ENCODE measurements around the gene FSCN2. TPM values are rescaled to one million over a fixed set of nuclear protein-coding genes. Genes with fewer than 3 reads are reported as not detected.

Gene FSCN2
- total RNA-seq, 1 experiment from 2014 or later = 0.31 TPM

- TF ChIP-seq E2F1 (CRISPR knock-in tag; IDR thresholded peaks at IDR 0.05) = no peak
Measured at GRCh38 chr17:81553616-81554181, 25.5 kb downstream of the FSCN2 start (continued).

- TF ChIP-seq CREM (CRISPR knock-in tag; IDR thresholded peaks at IDR 0.05) (no peak), RORB (CRISPR knock-in tag; IDR thresholded peaks at IDR 0.05) (no peak), ZNF281 (CRISPR knock-in tag; IDR thresholded peaks at IDR 0.05) (no peak), ZNF121 (CRISPR knock-in tag; IDR thresholded peaks at IDR 0.05) (no peak), PREB (CRISPR knock-in tag; IDR thresholded peaks at IDR 0.05; ENCODE audit: borderline replicate concordance) (no peak), EMX1 (CRISPR knock-in tag; IDR thresholded peaks at IDR 0.05) (no peak)
- ChIA-PET POLR2A (interaction anchor here (1.1 kb wide), 1 partner anchor 9 kb away, joined by 3 read pairs; no protein-coding TSS in a partner anchor), CTCF (no interaction called here)
- H3K36me3 Mint-ChIP-seq = peaks cover 12% of the 10 kb centered on the region
- H3K4me3 Mint-ChIP-seq = no peak overlapping the region
- no peaks in the 10 kb centered on the region for H3K9me3 Mint-ChIP-seq
- peaks cover 17% of the 10 kb centered on the region for H3K4me1 Mint-ChIP-seq
- no peaks in the 10 kb centered on the region for H3K27me3 Mint-ChIP-seq (ENCODE audit: low read depth)
- ATAC-seq (no peak), DNase-seq (ENCODE audit: low spot score) (no peak)
- peak overlapping the region; percentile 45; the same call in 1 of the 2 replicates for H3K27ac Mint-ChIP-seq
Measured at GRCh38 chr17:81556175-81556691, 28.1 kb downstream of the FSCN2 start.

GRCh38 chr17:81556863-81557262 is 28.7 kb downstream of the FSCN2 start:
- H3K4me3 Mint-ChIP-seq = no peak overlapping the region
- no peak overlapping the region for H3K27ac Mint-ChIP-seq
- no peaks in the 10 kb centered on the region for H3K27me3 Mint-ChIP-seq (ENCODE audit: low read depth)
- no peak for ATAC-seq
- TF ChIP-seq ZNF671 (CRISPR knock-in tag; IDR thresholded peaks at IDR 0.05) (no peak), CREB1 (CRISPR knock-in tag; IDR thresholded peaks at IDR 0.05) (no peak), USF2 (CRISPR knock-in tag; IDR thresholded peaks at IDR 0.05) (no peak), NR3C1 (CRISPR knock-in tag; conservative IDR thresholded peaks at IDR 0.05; ENCODE audit: low read depth) (no peak), SMAD3 (CRISPR knock-in tag; IDR thresholded peaks at IDR 0.05; ENCODE audit: borderline replicate concordance) (no peak), ZNF281 (CRISPR knock-in tag; IDR thresholded peaks at IDR 0.05) (no peak), IRF2 (CRISPR knock-in tag; IDR thresholded peaks at IDR 0.05; ENCODE audit: borderline replicate concordance, low read depth) (no peak), MLX (CRISPR knock-in tag; IDR thresholded peaks at IDR 0.05) (no peak), ZBTB21 (CRISPR knock-in tag; IDR thresholded peaks at IDR 0.05; ENCODE audit: borderline replicate concordance) (no peak), ZBTB43 (CRISPR knock-in tag; IDR thresholded peaks at IDR 0.05) (no peak), ETV6 (CRISPR knock-in tag; IDR thresholded peaks at IDR 0.05) (no peak), NR2C2 (CRISPR knock-in tag; IDR thresholded peaks at IDR 0.05) (no peak), ZNF121 (CRISPR knock-in tag; IDR thresholded peaks at IDR 0.05) (no peak)
- ChIA-PET POLR2A (no interaction called here), CTCF (no interaction called here)
- H3K36me3 Mint-ChIP-seq = peaks cover 14% of the 10 kb centered on the region
- peaks cover 13% of the 10 kb centered on the region for H3K4me1 Mint-ChIP-seq
- no peak for DNase-seq (ENCODE audit: low spot score)
- H3K9me3 Mint-ChIP-seq = no peaks in the 10 kb centered on the region
